Germinal center (tissue), 1 donor: ENCODE measurements around the gene TSPAN3.

Source experiments
- DNase-seq: peaks from one replicate; pipeline ENCODE4 v3.0.0; 2012; ENCODE audit warnings: mixed read lengths, low spot score

TSPAN3 gene

GRCh38 chr15:77053709-77054108 is 17.2 kb downstream of the TSPAN3 start:
- DNase-seq: no peak

DNA sequence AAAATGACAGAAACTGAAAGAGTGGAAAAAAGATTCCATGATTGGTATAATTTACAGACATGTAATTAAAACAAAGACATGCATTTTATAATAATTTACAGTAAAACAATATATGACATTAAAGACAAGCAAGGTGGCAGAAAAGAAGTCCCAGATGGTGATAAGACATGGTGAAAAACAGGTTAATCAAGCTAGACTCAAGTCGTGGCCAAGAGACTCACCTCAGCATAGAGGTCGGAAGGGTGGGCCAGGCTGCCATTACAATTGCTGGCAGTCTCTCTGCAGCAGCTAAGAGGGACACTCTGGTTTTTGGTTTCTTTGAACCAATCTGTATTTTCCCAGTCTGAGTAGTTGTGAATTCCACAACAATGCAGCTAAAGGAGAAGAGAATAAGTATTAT is 18.4 kb downstream of the TSPAN3 start:
- DNase-seq: no peak

DNA sequence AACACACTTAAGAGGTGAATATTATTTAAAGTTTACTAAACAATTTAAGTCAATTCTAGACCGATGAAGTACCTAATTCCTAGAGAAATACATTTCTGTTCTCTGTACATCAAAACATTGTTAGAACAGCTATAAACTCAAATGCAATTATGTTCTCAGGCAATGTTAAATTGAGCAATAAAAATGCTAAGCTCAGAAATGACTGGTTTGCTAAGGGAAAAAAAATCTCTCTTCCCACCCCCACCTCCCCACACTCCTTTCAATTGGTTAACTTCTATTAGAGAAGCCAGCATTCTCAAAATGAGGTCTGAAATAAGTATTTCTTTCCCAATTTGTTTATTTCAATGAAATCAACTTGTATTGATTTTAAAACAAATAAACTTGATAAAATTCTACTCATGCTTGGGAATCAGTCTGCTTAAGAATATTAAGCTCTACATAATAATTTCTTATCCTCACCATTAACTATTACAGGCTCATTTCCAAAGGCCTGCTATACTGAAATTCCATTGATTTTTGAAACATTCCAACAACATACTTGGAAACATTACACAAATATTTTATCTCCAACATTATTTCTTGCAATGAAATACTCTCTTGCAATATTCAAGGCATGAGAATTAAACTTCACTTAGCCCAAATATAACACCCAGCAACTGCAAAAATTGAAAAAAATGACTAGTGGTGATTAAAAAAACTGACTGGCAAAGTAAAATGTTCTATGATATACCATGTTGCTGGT is 22.6 kb downstream of the TSPAN3 start:
- no peak for DNase-seq

GRCh38 chr15:77046704-77047412 is 24.1 kb downstream of the TSPAN3 start:
- no peak for DNase-seq

DNA sequence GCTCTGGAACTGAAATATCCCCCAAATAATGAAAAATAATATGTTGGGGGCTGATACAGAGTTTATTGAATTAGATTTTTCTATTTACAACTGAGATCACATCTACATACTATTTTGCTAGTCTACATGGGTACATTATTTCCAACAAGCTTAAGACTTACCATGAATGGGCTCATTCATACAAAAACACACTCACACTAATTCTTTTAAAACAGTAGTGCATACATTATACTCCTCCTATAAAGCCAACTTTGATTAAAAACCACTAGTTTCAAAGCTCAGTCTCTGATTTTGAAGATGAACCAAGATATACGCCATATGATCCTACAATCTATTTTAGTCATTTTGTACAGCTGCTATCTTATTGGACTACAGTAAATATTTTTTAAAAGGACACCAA is 24.9 kb downstream of the TSPAN3 start:
- DNase-seq: no peak

DNA sequence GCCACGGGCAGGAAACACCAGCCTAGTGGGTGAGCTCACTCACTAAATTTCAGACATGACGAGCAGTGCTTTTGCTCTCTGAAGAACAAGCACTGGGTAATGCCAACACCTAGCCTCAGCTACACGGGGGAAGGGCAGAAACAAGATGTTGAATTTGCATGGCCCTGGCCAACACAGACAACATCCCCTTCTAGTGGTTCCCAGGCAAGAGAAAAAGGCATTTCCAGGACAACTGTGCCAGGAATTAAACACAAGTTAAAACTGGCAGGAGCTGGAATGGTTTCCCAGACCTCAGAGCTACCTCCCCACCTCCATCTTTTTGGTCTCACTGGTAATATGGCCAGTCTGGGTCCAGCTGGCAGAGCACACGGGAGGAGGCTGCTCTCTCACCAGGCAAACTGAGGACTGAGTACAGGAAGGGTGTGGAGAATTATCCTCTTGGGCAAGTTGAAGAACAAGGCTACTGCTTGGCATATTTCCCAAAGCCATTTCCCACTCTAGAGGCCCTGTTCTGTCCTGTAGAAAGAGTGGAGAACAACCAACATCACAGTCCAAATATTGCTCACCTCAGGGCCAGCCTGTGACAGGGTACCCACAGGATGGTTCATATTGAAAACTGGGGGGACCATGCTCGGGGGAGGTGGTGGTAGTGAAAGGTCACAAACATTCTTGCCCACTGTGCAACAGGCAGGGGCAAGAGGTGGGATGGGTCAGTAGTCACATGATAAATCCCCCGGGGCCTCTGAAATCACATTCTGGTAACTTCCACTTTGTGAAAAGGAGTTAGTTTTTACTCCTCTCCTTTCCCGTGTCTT is 26.5 kb downstream of the TSPAN3 start:
- no peak for DNase-seq

- DNase-seq: no peak
Measured at GRCh38 chr15:77042955-77043920, 27.7 kb downstream of the TSPAN3 start.

DNA sequence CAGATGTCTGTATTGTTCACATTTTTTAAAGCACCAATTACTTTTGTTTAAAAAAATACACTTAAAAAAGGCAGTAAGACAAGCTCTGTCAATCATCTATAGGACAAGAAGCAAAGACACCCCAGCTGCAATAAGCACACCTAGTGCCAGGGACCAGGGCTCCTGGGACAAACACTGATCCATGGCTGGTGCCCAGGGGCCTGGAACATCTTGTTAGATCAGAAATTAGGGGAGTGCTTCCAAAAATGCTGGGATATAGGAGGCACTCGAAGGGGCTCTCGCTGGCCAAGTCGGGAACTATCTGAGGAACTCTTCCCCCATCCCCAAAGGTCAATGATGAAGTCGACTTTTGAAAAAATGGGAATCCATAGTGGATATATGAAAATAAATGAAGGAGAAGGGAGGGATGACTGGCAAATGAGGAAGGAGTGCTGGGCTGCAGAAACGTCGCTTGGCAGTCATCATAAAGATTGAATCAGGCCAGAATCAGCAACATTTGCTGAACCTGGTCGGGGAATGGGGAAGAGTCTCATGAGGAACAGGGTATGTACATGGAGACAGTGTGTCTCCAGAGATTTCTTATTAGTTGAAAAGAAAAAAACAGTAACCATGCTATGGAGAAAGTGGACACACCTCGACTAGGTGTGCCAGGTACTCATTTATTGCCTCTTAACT is 28.5 kb downstream of the TSPAN3 start:
- DNase-seq: no peak

DNA sequence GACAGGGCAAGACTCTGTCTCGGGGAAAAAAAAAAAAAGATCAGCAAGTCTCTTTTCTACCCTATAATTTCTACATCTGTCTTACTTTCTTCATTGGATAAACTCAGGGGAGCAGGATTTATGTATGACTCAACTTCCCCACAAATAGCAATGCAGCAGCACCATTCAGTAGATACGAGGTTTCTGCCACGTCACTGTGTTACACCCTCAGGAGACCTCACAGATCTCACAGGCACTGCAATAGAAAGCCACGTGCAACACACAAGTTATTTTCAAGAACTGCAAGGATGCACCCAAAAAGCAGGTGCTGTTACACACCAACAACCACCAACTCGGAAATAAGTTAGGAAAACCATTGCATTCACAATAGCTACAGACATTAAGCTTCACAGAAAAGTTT is 30.2 kb downstream of the TSPAN3 start:
- DNase-seq: no peak

DNA sequence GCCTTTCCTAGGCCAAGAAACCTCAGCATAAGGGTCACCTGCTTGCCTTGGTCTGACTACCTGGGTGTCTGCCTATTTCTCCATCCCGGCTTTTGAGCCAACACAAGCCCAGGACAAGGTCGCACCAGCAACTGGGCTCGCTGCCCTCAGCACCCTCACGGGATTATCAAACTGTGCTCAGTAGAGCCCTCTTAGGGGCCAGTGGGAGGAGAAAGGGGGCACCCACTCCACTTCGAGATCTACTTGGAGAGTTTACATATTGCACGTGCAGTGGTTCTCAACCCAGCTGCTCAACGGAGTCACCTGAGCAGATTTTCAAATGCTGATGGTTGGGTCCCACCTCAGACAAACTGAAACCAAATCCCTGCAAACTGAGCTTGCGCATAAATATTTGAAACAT is 31.1 kb downstream of the TSPAN3 start:
- no peak for DNase-seq

DNA sequence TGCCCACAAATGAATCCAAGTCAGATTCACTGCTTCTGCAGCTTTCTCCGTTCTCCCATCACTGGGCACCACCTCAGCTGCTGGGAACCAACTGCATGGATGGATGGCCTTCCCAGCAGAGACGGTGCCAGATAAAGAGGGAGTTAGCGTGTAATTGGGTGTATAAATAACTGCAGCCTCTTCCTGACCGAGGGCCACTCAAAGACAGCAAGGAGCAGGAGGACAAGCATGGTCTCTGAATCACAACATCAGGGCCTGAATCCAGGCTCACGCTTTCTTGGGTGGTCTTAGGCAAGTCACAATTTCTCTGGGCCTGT is 31.7 kb downstream of the TSPAN3 start:
- DNase-seq: no peak

- no peak for DNase-seq
Measured at GRCh38 chr15:77038312-77039216, 32.3 kb downstream of the TSPAN3 start.

DNA sequence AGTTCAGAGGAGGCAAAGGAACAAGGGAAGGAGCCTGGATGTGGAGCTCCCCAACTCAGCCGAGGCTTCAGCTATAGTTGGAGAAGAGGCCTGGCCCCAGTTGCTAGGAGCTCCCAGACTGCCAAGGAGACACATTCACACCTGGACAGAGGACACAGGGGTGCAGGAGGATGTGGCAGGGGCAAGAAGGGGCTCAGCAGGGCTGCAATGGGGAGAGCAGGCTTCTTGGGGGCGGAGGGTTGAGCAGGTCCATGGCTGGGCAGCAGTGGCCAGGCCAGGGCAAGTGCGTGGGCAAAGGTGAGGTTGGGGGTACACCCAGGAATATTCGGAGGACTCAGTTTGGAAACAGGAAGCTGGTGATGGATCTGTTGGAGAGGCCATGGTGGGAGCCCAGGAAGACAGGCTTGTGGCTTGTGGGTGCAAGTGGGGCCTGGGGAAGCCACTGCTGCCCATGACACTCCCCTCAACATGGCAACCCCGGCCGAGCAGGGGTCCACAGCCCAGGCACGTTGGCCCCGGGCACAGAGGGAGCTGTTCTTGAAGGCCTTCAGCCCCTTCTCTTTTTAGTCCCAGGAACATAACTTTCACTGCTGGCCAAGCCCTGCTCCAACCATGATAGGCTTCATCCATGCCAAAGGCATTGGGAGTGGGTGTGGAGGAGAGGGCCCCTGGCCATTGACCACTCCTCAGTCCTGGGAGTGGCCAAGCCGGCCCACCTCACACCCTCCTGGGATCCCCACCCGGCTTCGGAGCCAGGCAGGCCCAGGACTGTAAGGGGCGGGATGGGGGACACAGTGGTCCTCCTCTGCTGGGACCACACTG is 33.3 kb downstream of the TSPAN3 start:
- DNase-seq: peak; percentile 1

DNA sequence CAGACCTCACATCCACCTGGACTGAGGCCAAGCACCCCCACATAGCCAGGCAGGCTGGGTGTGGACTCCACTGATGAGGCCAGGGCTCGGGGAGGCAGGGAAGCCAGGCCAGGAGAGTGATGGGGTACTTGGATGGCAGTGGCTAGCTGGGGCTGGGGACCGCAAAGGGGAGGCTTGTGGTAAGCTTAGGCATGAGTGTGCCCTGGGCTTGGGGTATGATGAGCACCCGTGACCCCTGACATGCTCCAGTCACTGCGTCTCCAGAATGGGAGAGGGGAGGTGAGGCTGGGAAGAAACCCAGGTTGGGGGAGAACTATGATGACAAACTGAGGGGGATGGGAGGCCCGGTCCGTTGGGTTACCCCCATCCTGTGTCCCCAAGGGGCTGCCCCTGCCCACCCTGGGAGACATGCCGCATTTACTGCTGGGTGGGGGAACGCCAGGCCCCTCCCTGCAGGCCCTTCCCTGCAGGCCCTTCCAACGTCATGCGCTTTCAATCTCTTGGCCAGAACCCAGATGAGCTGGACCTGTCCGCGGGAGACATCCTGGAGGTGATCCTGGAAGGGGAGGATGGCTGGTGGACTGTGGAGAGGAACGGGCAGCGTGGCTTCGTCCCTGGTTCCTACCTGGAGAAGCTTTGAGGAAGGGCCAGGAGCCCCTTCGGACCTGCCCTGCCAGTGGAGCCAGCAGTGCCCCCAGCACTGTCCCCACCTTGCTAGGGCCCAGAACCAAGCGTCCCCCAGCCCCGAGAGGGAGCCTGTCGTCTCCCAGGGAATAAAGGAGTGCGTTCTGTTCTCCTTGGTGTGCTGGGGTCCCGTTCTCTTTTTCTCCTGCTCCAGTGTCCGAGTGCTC is 34.1 kb downstream of the TSPAN3 start:
- peak; percentile 1 for DNase-seq

DNA sequence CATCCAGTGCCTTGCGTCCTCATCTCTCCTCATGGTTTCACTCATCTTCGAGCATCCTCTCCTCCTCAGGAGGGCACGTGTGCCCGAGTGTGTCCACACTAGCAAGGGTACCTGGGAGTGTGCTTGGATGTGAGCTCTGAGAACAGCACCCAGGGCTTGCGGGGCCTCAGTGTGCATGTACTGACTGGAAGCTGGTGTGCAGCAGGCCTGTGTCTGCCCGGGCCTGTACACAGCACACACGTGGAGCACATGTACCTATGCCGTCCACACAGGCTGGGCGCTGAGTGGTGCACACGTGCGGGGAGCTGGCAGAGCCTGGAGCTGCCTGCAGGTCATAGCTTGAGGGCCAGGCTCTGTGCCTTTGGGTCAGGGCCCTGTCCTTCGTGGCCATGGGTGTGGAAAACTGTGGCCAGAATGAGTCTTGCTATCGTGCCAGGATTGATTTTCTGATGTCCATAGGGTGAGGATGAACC is 34.9 kb downstream of the TSPAN3 start:
- peak; percentile 1 for DNase-seq

DNA sequence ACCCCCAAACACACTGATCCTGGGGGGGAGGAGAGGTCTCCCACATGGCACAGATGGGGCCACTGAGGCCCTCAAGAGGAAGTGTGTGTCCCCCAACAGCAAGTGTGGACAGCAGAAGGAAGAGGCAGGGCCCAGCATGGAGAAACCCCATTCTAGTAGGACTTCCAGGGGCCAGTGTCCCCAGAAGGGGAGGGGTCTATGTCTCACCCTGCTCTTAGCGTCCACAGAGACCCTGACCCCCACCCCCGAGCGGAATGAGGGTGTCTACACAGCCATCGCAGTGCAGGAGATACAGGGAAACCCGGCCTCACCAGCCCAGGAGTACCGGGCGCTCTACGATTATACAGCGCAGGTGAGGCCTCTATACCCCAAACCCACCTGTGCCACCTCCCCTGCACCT is 35.3 kb downstream of the TSPAN3 start:
- DNase-seq: no peak

- peak; percentile 58 for DNase-seq
Measured at GRCh38 chr15:77034695-77035489, 36.0 kb downstream of the TSPAN3 start.
